ENCODE data around the gene ANKRD50.

ANKRD50 gene

DNA sequence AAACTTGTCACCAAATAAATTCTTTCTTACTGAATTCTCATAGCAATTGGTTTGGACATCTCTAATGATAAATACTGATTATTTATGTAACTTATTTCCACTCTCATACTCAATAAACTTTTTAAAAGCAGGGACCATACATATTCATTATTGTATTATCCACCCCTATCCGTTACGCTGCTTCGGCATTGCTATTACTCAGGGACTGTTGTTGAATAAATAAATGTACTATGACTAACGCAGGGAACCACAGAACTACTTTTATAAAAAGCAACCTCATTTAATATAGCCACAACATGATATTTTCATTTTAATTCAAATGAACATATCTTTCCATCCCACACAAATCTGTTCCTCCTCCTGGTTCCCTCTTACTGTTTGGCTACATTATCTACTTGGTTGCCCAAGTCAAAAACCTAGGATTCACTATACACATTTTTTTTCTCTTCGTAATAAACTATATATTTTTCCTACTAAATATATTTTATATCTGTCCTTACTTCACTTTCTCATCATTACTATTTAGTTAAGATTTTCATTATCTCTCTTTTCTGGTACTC lies 14.9 kb upstream of the ANKRD50 start:
- Histone ChIP-seq H3F3A (ENCODE audit: insufficient read depth, low read length) (no peaks in the 10 kb centered on the region), H3K4me2 (ENCODE audit: low read depth, low read length) (no peak overlapping the region), H3K4me3 (ENCODE audit: low read length) (no peak overlapping the region), H3K27ac (ENCODE audit: low read length) (no peak overlapping the region), H3K27me3 (replicated peaks; ENCODE audit: insufficient read depth, low read length) (no peaks in the 10 kb centered on the region), H3K4me1 (ENCODE audit: low read length) (no peaks in the 10 kb centered on the region), H3K9ac (ENCODE audit: low read length) (no peak overlapping the region), H3K79me2 (ENCODE audit: low read length) (no peaks in the 10 kb centered on the region), H3K36me3 (replicated peaks; ENCODE audit: insufficient read depth, low read length) (no peaks in the 10 kb centered on the region), H4K20me1 (ENCODE audit: insufficient read depth, low read length) (no peaks in the 10 kb centered on the region), H3K9me3 (replicated peaks; ENCODE audit: insufficient read depth, low read length) (no peaks in the 10 kb centered on the region), H2AFZ (ENCODE audit: low read length) (no peak overlapping the region), H3K9me2 (replicated peaks; ENCODE audit: insufficient read depth, low read length) (no peaks in the 10 kb centered on the region)
- no peak for TF ChIP-seq EZH2 (optimal IDR thresholded peaks at IDR 0.05; ENCODE audit: low read depth, low read length)
- TF ChIP-seq, protein P1, sequence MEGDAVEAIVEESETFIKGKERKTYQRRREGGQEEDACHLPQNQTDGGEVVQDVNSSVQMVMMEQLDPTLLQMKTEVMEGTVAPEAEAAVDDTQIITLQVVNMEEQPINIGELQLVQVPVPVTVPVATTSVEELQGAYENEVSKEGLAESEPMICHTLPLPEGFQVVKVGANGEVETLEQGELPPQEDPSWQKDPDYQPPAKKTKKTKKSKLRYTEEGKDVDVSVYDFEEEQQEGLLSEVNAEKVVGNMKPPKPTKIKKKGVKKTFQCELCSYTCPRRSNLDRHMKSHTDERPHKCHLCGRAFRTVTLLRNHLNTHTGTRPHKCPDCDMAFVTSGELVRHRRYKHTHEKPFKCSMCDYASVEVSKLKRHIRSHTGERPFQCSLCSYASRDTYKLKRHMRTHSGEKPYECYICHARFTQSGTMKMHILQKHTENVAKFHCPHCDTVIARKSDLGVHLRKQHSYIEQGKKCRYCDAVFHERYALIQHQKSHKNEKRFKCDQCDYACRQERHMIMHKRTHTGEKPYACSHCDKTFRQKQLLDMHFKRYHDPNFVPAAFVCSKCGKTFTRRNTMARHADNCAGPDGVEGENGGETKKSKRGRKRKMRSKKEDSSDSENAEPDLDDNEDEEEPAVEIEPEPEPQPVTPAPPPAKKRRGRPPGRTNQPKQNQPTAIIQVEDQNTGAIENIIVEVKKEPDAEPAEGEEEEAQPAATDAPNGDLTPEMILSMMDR (IDR thresholded peaks at IDR 0.05; ENCODE audit: low read length) = no peak
- no peak for TF ChIP-seq EZH2phosphoT487 (IDR thresholded peaks at IDR 0.05; ENCODE audit: low read length)
- no peak for DNase-seq

- Histone ChIP-seq H3K27me3 (replicated peaks; ENCODE audit: insufficient read depth, low read length) (no peaks in the 10 kb centered on the region), H3K27ac (ENCODE audit: low read length) (no peak overlapping the region), H3K9ac (ENCODE audit: low read length) (no peak overlapping the region), H3K9me2 (replicated peaks; ENCODE audit: insufficient read depth, low read length) (no peaks in the 10 kb centered on the region), H3K9me3 (replicated peaks; ENCODE audit: insufficient read depth, low read length) (no peaks in the 10 kb centered on the region), H3K4me2 (ENCODE audit: low read depth, low read length) (no peak overlapping the region), H3F3A (ENCODE audit: insufficient read depth, low read length) (no peaks in the 10 kb centered on the region), H4K20me1 (ENCODE audit: insufficient read depth, low read length) (no peaks in the 10 kb centered on the region), H3K79me2 (ENCODE audit: low read length) (no peaks in the 10 kb centered on the region), H3K4me1 (ENCODE audit: low read length) (no peaks in the 10 kb centered on the region), H3K36me3 (replicated peaks; ENCODE audit: insufficient read depth, low read length) (no peaks in the 10 kb centered on the region), H3K4me3 (ENCODE audit: low read length) (no peak overlapping the region), H2AFZ (ENCODE audit: low read length) (no peak overlapping the region)
- DNase-seq = no peak
- no peak for TF ChIP-seq EZH2phosphoT487 (IDR thresholded peaks at IDR 0.05; ENCODE audit: low read length)
- TF ChIP-seq, protein P1 (IDR thresholded peaks at IDR 0.05; ENCODE audit: low read length) = no peak
- no peak for TF ChIP-seq EZH2 (optimal IDR thresholded peaks at IDR 0.05; ENCODE audit: low read depth, low read length)
Measured at GRCh38 chr4:124726269-124726668, 13.7 kb upstream of the ANKRD50 start.

GRCh38 chr4:124722071-124722470 lies 9.5 kb upstream of the ANKRD50 start:
- H3K4me2 ChIP-seq (ENCODE audit: low read depth, low read length) = no peak overlapping the region
- no peaks in the 10 kb centered on the region for H3K27me3 ChIP-seq (replicated peaks; ENCODE audit: insufficient read depth, low read length)
- TF ChIP-seq EZH2 (optimal IDR thresholded peaks at IDR 0.05; ENCODE audit: low read depth, low read length) = no peak
- TF ChIP-seq EZH2phosphoT487 (IDR thresholded peaks at IDR 0.05; ENCODE audit: low read length) = no peak
- TF ChIP-seq, protein P1 (IDR thresholded peaks at IDR 0.05; ENCODE audit: low read length) = no peak
- no peak overlapping the region for H3K27ac ChIP-seq (ENCODE audit: low read length)
- H3K9me2 ChIP-seq (replicated peaks; ENCODE audit: insufficient read depth, low read length) = no peaks in the 10 kb centered on the region
- H3K9ac ChIP-seq (ENCODE audit: low read length) = no peak overlapping the region
- no peak overlapping the region for H2AFZ ChIP-seq (ENCODE audit: low read length)
- no peak for DNase-seq
- H3F3A ChIP-seq (ENCODE audit: insufficient read depth, low read length) = no peaks in the 10 kb centered on the region
- no peaks in the 10 kb centered on the region for H3K36me3 ChIP-seq (replicated peaks; ENCODE audit: insufficient read depth, low read length)
- no peaks in the 10 kb centered on the region for H3K9me3 ChIP-seq (replicated peaks; ENCODE audit: insufficient read depth, low read length)
- no peaks in the 10 kb centered on the region for H3K79me2 ChIP-seq (ENCODE audit: low read length)
- no peaks in the 10 kb centered on the region for H4K20me1 ChIP-seq (ENCODE audit: insufficient read depth, low read length)
- H3K4me1 ChIP-seq (ENCODE audit: low read length) = no peaks in the 10 kb centered on the region
- no peak overlapping the region for H3K4me3 ChIP-seq (ENCODE audit: low read length)
